Endothelial cell of hepatic sinusoid (primary cell): ENCODE data around the gene SMOC1.

ENCODE experiments used
- in situ Hi-C: cut with HindIII; loops from 2 replicates; pipeline ENCODE4 v1.10.0; 2017; ENCODE audit warnings: low sequenced_read_pairs

Gene SMOC1

DNA sequence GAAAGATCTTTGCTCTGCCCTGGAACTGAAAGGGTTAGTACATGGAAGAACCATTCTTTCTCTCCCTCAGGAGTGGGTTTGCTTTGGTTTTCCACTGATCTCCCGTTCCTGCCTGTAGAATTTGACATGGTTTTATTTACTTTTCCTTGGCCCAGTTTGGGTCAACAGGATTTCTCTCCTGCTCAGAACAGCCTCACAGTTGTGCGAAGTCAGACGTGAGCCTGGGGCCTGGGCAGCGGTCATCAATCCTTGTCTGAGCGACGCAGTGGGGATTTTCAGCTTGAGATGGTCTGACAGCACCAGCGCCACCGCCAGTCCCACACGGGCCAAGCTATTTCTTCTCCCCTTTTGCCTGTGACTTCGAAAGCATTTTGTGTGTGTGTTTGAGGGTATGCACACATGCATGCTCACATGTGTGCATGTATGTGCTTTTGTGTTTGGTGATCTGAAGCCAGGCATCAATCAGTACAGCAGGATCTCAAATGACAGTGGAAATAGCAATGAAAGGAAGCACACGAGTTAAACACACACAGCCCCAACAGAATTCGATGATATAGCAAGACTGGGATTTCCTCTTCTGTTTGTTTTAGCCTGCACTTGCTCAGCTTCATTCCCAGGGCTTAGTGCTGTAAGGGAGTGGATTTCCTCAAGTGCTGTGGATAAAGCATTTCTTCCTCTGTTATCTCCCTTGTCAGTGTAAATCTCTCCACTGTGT is 58.3 kb downstream of the SMOC1 start:
- in situ Hi-C loops, result no loop called here

- in situ Hi-C loops, result no loop called here
Measured at GRCh38 chr14:69938751-69939150, 59.5 kb downstream of the SMOC1 start.

- in situ Hi-C loops, result no loop called here
Measured at GRCh38 chr14:69941768-69942742, 62.8 kb downstream of the SMOC1 start.

GRCh38 chr14:69943084-69943780 is 64.0 kb downstream of the SMOC1 start:
- in situ Hi-C loops, result no loop called here

- in situ Hi-C loops, result no loop called here
Measured at GRCh38 chr14:69945347-69945746, 66.1 kb downstream of the SMOC1 start.

DNA sequence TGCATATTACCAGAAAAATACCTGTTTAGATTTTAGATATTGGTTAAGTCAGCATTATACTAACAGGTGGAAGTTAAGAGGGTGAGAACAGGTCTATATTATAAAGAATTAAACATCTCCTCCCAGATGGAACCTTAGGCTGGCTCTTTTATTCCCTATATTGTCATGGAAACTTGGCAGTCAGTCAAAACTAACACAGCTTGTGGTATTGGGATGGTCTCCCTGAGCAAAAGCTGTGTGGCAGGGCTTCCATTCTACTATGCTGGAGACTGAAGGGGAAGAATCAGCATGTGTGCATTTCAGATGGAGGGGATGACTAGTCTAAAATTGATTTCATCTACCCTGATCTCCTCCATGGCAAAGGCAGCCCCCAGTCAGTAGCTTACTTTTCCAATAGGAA is 66.7 kb downstream of the SMOC1 start:
- in situ Hi-C loops, result no loop called here

DNA sequence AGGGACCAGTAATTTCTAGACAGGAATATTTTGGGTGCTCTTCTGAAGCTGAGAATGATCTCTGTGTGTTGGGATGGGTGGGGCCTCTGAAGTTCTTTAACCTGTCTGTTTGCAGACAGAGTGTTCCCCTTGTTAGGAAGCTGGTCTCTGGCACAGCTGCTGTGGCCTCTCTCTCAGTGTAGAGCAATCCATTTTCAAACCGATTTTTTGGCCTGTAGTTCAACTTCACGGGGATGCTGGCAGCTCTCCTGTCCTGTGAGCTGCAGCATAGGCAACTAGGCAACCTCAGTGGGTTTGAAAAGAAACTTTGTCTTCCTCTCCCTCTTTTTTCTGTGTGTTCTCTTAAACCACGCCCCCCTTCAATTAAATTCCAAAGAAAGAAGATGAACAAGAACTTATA is 69.1 kb downstream of the SMOC1 start:
- in situ Hi-C loops, result no loop called here

- in situ Hi-C loops, result no loop called here
Measured at GRCh38 chr14:69951263-69951662, 72.0 kb downstream of the SMOC1 start.

GRCh38 chr14:69951935-69952334 is 72.7 kb downstream of the SMOC1 start:
- in situ Hi-C loops, result no loop called here

DNA sequence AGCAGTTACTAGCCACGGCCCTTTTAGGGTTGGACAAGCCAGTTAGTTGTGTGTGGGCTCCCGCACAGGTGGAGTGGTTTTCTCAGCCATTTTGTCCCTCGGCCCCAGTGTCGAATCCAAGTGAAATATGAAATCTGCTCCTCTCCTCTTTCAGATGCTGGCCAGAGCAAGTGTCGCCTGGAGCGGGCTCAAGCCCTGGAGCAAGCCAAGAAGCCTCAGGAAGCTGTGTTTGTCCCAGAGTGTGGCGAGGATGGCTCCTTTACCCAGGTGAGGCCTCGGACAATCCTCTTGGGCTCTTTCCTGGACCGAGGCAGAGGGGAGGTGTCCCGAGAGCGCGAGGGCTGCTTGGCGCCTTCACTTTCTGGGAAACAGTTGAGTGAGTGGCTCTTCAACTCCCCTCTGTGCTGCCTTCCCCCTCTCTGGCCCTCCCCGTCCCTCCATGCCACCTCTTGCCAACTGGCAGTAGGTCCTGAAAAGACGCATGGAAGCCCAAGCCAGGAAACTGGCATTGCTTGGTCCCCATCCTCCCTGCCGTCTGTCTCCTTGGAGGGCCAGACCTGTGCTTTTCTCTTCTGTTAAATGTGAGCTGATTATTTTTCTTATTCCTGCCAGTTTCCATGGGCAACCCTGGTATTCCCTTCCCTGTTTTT is 74.2 kb downstream of the SMOC1 start:
- in situ Hi-C loops, result no loop called here

DNA sequence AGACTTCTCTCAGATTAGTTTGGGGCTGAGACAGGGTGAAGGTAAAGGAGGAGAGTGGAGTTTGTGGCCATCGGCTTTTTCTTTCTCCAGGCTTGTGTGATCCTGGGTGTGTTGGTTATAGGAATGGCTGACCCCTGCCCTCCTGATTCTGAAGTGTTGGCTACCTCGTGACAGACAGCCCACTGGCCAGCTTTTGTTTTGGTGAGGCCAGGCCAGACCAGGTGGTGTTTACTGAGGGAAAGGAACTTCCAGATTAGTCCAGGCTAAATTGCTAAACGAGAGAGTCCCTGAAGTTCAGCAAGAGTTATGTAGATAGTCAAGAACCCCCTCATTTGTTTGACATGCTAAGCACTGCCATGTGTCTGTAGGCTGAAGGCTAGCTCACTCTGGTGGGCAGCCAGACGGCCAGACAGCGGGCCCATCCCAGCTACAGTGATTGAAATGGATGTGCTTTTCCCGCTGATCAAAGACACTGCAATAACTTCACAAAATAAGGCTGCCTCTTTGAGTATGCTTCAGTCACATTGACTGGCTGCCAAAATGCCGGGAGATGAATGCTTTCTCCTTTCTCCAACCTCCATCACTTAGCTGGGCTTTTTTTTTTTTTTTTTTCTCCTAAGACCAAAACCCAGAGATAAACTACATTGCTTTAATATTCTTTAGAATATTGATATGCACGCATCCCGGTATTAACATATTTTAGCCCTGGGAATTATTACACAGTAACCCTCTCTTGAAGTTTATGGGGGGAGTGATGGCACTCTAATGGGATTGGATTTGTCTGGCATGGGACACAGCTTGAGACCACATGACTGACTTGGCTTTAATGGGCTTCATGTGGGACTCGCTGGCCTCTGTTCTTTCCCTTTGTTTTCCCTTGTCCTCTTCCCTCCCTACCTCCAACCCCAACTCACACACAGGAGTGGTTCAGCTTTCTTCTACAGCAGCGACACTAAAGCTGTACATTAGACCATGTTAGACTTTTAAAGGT is 76.9 kb downstream of the SMOC1 start:
- in situ Hi-C loops, result no loop called here

DNA sequence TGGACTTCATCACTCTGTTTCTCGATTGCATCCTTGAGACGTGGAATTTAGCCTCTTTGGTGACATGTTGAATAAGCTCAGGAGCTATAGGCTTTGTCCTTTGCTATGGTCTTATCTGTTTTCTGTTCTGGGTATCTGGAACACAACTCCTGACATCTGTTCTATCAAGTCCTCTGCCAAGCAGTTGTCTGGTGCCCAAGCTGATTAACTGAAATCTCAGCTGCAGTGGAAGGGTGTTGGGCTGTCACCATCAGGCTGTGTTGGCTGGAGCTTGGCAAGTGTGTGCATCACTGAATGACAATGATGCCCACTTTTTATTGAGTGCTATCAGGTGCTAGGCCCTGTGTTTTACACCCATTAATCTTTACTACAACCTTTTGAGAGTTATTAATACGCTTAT is 77.8 kb downstream of the SMOC1 start:
- in situ Hi-C loops, result no loop called here

DNA sequence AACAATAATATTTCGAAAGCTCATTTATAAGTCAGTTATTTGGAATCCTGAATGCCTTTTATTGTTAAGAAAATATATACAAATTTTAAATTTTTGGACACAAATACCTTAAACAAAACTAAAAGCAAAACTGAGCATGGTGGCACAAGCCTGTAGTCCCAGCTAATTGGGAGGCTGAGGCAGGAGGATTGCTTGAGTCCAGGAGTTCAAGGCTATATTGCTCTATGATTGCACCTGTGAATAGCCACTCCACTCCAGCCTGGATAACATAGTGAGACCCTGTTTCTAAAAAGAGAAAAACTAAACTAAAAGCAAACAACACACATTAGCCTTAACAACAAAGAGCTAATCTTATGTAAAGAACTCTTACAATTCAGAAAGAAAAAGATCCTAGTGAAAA is 78.8 kb downstream of the SMOC1 start:
- in situ Hi-C loops, result no loop called here

DNA sequence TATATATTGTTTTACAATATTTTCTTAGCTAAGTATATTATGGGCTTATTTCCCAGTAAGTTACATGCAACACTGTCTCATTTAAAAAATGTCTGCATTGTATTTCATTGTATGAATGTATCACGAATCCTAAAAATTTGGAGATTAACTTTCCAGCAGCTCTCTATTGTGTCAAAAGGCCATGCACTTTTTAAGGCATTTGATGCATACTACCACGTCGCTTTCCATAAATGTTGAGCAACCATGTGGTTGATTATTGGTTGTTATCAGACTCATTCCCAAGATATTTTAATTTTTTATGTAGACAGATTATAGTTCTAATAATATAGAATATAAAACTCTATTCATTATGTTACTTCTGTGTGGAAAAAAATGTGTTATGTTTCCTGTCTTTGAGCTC is 79.9 kb downstream of the SMOC1 start:
- in situ Hi-C loops, result no loop called here

DNA sequence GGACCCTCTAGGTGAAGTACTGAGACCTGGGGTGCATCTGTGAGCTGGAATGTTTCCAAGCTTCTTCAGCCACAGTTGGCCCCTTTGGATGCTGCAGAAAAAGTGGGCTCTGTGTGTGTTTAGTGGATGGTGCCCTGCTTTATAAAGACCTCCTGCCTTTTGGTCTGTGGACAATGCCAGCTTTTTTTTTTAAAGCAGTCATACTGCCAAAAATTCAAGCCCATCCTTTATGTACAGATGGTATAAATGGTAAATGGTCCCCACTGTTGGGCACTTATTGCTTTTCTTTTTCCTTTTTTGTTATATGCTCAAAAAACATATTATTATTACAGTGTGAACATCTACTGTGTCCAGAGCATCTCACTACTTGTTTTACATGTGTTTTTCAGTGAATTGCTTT is 81.1 kb downstream of the SMOC1 start:
- in situ Hi-C loops, result no loop called here

DNA sequence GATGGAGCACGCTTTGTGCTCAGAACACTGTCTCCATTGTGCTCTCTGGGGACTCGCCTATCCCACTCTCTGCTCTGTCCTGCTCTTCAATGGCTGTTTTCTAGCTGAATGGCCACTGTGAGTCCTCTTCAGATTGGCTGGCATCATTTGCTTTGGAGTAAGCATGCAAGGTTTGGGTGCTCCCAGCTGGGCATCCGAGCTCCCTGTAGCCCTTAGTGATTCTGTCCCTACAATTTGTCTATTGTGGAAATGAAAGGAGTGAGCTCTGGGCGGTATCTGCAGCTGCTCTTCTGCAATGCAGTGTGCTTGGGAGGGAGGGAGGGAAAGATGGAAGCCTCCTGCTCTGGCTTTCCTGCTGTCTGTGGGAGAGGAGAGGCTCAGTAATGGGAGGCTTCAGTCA is 84.8 kb downstream of the SMOC1 start:
- in situ Hi-C loops, result no loop called here

- in situ Hi-C loops, result no loop called here
Measured at GRCh38 chr14:69964841-69965240, 85.6 kb downstream of the SMOC1 start.

DNA sequence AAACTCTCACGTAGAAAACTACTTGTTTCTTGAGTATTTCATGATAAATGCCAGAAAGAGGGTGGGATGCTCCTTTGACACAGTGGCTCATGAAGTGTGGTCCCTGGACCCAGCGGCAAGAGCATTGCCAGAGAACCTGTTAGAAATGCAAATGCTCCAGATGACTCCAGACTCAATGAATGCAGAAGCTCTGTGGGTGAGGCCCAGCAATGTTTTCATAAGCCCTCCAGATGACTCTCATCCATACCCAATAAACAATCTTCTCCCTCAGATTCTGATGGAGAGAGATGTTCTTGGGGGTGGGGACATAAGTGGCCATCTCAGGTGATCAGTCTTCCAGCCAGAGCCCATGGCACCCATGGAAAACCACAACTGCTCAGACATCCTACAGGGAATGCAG is 88.9 kb downstream of the SMOC1 start:
- in situ Hi-C loops, result no loop called here

DNA sequence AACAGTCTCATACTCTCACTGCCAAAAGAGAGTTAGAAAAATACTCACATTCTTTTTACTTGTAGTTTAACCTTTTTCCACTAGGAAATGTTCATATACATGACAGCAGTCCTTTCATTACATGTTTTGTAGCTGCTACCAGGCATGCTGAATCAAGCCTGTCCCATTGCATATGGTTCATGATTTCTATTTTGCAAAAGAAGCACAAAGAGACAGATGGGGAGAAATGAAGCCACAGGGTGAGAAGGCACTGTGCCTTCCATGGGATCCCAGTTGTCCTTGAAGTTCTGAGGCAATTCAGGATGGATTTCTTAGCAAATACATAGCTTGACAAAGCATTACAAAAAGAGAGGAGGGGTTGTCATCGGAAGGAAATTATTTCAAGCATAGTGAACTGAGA is 89.5 kb downstream of the SMOC1 start:
- in situ Hi-C loops, result no loop called here

GRCh38 chr14:69972755-69973154 is 93.5 kb downstream of the SMOC1 start:
- in situ Hi-C loops, result no loop called here
